ENCODE results near the gene TRIM7.
"Not testable (repeated sequence)": the region's sequence is repeated elsewhere in the genome, so short reads cannot be mapped to it uniquely, and the experiment has no call there.

TRIM7 gene

DNA sequence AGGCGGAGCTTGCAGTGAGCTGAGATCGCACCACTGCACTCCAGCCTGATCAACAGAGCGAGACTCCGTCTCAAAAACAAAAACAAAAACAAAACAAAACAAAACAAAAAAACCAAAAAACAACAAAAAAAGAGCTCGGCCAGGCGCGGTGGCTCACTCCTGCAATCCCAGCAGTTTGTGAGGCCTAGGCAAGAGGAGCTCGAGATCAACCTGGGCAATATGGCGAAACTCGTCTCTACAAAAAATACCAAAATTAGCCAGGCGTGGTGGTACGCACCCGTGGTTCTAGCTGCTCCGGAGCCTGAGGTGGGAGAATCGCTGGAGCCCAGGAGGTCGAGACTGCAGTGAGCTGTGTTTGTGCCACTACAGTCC, 20.2 kb downstream of the TRIM7 start:
- TF ChIP-seq, protein P1, sequence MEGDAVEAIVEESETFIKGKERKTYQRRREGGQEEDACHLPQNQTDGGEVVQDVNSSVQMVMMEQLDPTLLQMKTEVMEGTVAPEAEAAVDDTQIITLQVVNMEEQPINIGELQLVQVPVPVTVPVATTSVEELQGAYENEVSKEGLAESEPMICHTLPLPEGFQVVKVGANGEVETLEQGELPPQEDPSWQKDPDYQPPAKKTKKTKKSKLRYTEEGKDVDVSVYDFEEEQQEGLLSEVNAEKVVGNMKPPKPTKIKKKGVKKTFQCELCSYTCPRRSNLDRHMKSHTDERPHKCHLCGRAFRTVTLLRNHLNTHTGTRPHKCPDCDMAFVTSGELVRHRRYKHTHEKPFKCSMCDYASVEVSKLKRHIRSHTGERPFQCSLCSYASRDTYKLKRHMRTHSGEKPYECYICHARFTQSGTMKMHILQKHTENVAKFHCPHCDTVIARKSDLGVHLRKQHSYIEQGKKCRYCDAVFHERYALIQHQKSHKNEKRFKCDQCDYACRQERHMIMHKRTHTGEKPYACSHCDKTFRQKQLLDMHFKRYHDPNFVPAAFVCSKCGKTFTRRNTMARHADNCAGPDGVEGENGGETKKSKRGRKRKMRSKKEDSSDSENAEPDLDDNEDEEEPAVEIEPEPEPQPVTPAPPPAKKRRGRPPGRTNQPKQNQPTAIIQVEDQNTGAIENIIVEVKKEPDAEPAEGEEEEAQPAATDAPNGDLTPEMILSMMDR (IDR thresholded peaks at IDR 0.05; ENCODE audit: insufficient read depth, missing control alignments): no peak
- FAIRE-seq (no peak), DNase-seq (ENCODE audit: insufficient read length, low spot score) (no peak)

DNA sequence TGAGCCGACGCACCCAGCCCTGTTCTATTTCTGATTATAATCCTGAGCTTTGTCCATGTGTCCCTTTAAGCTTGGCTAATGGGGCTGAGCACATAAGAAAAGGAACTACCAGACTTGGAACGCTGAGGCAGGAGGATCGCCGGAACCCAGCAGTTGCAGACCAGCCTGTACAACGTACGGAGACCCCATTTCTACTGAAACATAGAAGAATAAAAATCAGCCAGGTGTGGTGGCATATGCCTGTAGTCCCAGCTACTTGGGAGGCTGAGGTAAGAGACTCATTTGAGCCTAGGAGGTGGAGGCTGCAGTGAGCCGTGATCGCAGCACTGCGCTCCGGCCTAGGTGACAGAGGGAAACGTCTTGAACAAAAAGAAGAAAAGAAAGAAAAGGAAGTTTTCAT, 22.3 kb downstream of the TRIM7 start:
- TF ChIP-seq, protein P1 (IDR thresholded peaks at IDR 0.05; ENCODE audit: insufficient read depth, missing control alignments): no peak
- no peak for FAIRE-seq
- no peak for DNase-seq (ENCODE audit: insufficient read length, low spot score)

DNA sequence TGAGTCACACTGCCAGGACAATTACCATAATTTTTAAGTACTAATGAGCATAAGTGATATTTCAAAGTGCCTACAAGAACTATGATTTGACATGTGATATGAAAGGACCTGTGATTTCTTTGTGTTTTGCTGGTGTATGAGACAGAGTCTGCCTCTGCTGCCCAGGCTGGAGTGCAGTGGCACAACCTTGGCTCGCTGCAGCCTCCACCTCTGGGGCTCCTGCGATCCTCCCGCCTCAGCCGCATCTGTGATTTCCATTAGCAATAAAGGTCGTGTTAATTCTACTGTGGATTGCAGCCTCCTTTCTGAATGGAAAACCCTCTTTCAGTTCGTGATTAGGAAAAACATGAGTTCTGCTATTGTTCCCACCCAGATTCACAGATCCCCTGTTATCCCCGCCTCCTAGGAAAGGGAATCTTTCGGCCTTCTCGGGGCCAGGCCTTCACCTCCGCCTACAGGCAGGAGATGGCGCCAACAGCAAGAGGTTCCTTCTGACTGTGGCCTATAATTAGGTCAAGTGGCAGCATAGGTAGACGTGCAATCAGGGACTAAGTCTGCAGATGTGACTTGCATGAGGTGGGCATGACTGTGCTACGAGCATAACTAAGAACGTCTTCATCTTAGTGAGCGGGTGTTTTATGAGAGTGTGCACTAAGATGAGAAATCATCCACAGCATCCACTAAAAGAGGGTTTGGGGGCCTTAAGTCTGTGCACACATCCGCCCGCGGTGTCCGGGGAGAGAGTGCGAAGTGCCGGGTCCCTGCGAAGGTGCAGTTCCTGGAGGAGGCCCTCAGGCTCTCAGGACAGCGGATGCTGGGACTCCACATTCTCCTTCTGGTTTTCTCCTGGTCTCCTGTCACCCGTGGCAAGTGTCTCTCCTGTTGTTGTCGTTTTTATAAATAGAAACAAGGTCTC, 23.1 kb downstream of the TRIM7 start:
- FAIRE-seq: no peak
- TF ChIP-seq, protein P1 (IDR thresholded peaks at IDR 0.05; ENCODE audit: insufficient read depth, missing control alignments): peak; percentile 68
- DNase-seq (ENCODE audit: insufficient read length, low spot score): peak; percentile 46

DNA sequence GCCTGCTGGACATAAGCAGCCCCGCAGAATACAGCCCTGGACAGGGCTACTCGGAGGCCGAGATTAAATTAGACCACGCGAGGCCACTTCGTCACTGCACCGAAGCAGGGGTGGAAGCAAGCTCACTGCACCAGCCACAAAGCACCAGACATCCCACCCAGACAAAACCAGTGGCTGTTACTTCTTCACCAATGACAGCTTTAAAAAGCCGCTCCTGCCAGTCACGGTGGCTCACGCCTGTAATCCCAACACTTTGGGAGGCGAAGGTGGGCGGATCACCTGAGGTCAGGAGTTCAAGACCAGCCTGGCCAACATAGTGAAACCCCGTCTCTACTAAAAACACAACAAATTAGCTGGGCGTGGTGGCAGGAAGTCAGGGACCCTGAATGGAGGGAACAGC, 27.4 kb downstream of the TRIM7 start:
- FAIRE-seq; DNase-seq (ENCODE audit: insufficient read length, low spot score): not testable (repeated sequence)

DNA sequence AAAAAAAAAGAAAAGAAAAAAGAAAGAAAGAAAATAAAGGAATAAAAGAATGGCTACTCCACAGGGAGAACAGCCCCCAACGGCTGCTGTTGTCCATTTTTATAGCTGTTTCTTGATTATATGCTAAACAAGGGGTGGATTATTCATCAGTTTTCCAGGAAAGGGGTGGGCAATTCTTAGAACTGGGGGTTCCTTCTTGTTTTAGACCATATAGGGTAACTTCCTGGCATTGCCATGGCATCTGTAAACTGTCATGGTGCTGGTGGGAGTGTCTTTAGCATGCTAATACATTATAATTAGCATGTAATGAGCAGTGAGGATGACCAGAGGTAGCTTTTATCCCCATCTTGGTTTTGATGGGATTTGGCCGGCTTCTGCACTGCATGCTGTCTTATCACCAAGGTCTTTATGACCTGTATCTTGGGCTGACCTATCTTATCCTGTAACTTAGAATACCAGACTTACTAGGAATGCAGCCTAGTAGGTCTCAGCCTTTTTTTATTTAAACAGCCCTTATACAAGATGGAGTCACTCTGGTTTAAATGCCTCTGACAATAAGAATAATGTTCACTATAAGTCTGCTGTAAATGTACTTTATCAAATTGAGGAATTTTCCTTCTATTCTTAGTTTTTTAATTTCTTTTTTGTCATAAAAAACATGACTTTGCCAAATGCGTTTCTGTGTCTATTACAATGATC, 28.6 kb downstream of the TRIM7 start:
- DNase-seq (ENCODE audit: insufficient read length, low spot score) (no peak), FAIRE-seq (no peak)
- TF ChIP-seq, protein P1 (IDR thresholded peaks at IDR 0.05; ENCODE audit: insufficient read depth, missing control alignments): no peak

DNA sequence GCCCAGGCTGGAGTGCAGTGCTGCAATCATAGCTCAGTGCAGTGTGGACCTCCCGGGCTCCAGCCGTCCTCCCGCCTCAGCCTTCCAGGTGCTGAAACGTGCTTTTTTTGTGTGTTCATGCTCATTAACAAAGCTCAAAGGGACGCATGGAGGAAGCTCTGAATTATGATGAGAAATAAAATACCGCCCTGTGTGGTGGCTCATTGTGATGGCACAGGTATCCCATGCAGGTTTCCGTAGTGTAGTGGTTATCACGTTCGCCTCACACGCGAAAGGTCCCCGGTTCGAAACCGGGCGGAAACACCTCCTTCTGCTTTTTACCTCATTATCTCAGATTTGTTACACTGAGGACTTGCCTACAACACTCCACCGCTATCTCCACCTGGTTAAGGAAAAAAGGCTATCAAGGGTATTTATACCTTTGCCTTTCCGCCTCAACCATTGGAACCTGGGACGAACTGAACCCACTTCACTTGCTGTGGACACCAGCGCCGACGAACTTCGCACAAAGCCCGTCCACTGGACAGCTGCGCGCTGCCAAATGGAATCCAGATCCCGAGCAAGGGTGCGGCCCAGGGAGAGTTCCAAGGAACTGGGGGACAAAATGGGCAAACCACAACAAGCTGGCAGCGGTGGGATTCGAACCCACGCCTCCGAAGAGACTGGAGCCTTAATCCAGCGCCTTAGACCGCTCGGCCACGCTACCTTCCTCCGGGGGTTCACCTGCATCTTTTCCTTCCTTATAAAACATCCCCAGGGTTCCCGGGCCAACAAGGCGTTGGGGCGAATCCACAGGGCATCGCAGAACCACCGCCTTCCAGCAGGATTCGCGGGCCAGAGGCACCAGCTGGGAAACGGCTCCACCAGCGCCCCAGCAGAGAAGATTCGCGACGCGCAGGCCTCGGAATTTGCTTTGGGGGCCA, 31.3 kb downstream of the TRIM7 start:
- TF ChIP-seq, protein P1 (IDR thresholded peaks at IDR 0.05; ENCODE audit: insufficient read depth, missing control alignments): no peak
- no peak for FAIRE-seq
- DNase-seq (ENCODE audit: insufficient read length, low spot score): no peak

DNA sequence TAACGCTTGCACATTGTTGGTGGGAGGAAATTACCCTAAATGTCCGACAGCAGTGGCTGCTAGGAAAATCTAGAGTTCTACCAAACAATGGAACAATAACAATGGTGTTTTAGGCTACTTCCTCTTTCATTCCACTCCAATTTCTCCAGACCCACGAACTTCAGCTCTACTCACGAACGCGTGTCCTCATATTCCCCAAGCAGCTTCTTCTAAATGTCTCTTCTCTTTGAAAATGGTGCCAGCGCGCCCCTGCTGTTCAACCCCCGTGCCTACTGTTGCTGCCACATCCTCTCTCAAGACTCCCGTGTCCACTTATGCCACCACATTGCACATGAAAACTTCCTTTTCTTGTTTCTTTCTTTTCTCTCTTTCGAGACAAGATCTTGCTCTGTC, 32.0 kb downstream of the TRIM7 start:
- FAIRE-seq (no peak), DNase-seq (ENCODE audit: insufficient read length, low spot score) (no peak)
- TF ChIP-seq, protein P1 (IDR thresholded peaks at IDR 0.05; ENCODE audit: insufficient read depth, missing control alignments): no peak

All from D721Med (cell line).